ENCODE measurements around the gene ZAP70. TPM values are rescaled to one million over a fixed set of nuclear protein-coding genes. Genes with fewer than 3 reads are reported as not detected.

Gene ZAP70
- total and polyA plus RNA-seq, 2 donors from 2014 or later: 0.37 to 15.0 TPM

- no peak overlapping the region for H3K9ac ChIP-seq (ENCODE audit: low read length in 3 of 3)
- intact Hi-C loops (cut with DNase I): no loop called here
- H3K4me3 ChIP-seq (ENCODE audit: low read length in 3 of 3): no peak overlapping the region
- FAIRE-seq: no peak
- DNase-seq: peak in 1 of 5 donors; percentile 65
- H3K9me3 ChIP-seq (ENCODE audit: control insufficient read depth in 2 of 3, insufficient read depth in 1 of 3, low read length in 3 of 3): no peaks in the 10 kb centered on the region
- H3K36me3 ChIP-seq (ENCODE audit: control insufficient read depth in 2 of 3, insufficient read depth in 3 of 3, low read length in 3 of 3): no peaks in the 10 kb centered on the region
- no peaks in the 10 kb centered on the region for H3K27me3 ChIP-seq (ENCODE audit: control insufficient read depth, insufficient read depth, low read length)
- H3K27ac ChIP-seq (ENCODE audit: low read depth in 2 of 2, low read length in 2 of 2): no peak overlapping the region
- TF ChIP-seq CTCF (IDR thresholded peaks at IDR 0.05; ENCODE audit: borderline replicate concordance, extremely low read depth, insufficient read depth): no peak
- no peaks in the 10 kb centered on the region for H3K4me1 ChIP-seq (ENCODE audit: control insufficient read depth in 2 of 3, insufficient read depth in 2 of 3, low read depth in 1 of 3, low read length in 3 of 3)
Measured at GRCh38 chr2:97738179-97739019, 25.0 kb downstream of the ZAP70 start.

- no peaks in the 10 kb centered on the region for H3K27me3 ChIP-seq (ENCODE audit: control insufficient read depth, insufficient read depth, low read length)
- peak in 1 of 5 donors; percentile 62 for DNase-seq
- no peak overlapping the region for H3K4me3 ChIP-seq (ENCODE audit: low read length in 3 of 3)
- H3K9ac ChIP-seq (ENCODE audit: low read length in 3 of 3): no peak overlapping the region
- no peak for TF ChIP-seq CTCF (IDR thresholded peaks at IDR 0.05; ENCODE audit: borderline replicate concordance, extremely low read depth, insufficient read depth)
- H3K9me3 ChIP-seq (ENCODE audit: control insufficient read depth in 2 of 3, insufficient read depth in 1 of 3, low read length in 3 of 3): no peaks in the 10 kb centered on the region
- no peak for FAIRE-seq
- H3K27ac ChIP-seq (ENCODE audit: low read depth in 2 of 2, low read length in 2 of 2): no peak overlapping the region
- no peaks in the 10 kb centered on the region for H3K36me3 ChIP-seq (ENCODE audit: control insufficient read depth in 2 of 3, insufficient read depth in 3 of 3, low read length in 3 of 3)
- no peaks in the 10 kb centered on the region for H3K4me1 ChIP-seq (ENCODE audit: control insufficient read depth in 2 of 3, insufficient read depth in 2 of 3, low read depth in 1 of 3, low read length in 3 of 3)
- intact Hi-C loops (cut with DNase I): no loop called here
Measured at GRCh38 chr2:97739020-97739892, 25.9 kb downstream of the ZAP70 start.

GRCh38 chr2:97739893-97740245 is 26.5 kb downstream of the ZAP70 start:
- no peak for FAIRE-seq
- intact Hi-C loops (cut with DNase I): no loop called here
- Histone ChIP-seq H3K36me3 (ENCODE audit: control insufficient read depth in 2 of 3, insufficient read depth in 3 of 3, low read length in 3 of 3) (no peaks in the 10 kb centered on the region), H3K9me3 (ENCODE audit: control insufficient read depth in 2 of 3, insufficient read depth in 1 of 3, low read length in 3 of 3) (no peaks in the 10 kb centered on the region), H3K4me3 (ENCODE audit: low read length in 3 of 3) (no peak overlapping the region), H3K9ac (ENCODE audit: low read length in 3 of 3) (no peak overlapping the region), H3K4me1 (ENCODE audit: control insufficient read depth in 2 of 3, insufficient read depth in 2 of 3, low read depth in 1 of 3, low read length in 3 of 3) (no peaks in the 10 kb centered on the region), H3K27me3 (ENCODE audit: control insufficient read depth, insufficient read depth, low read length) (no peaks in the 10 kb centered on the region), H3K27ac (ENCODE audit: low read depth in 2 of 2, low read length in 2 of 2) (no peak overlapping the region)
- no peak for TF ChIP-seq CTCF (IDR thresholded peaks at IDR 0.05; ENCODE audit: borderline replicate concordance, extremely low read depth, insufficient read depth)
- no peak for DNase-seq
